Measurements from ENCODE around the gene IL16. TPM values are rescaled to one million over a fixed set of nuclear protein-coding genes. Genes with fewer than 3 reads are reported as not detected.

Gene IL16
- total and polyA plus RNA-seq, 2 donors (not counting 1 experiment from before 2014, with no cell fraction given) = 181 to 287 TPM

- H3K4me2 ChIP-seq (replicated peaks; ENCODE audit: low read depth, low read length, poor library complexity, severe bottlenecking) = no peak overlapping the region
- H3K79me2 ChIP-seq (ENCODE audit: control insufficient read depth, insufficient read depth, low read length) = peaks cover 21% of the 10 kb centered on the region
- TF ChIP-seq EZH2 (IDR thresholded peaks at IDR 0.05; ENCODE audit: borderline replicate concordance, insufficient read depth, low read depth, low read length, poor library complexity, severe bottlenecking) = no peak
- TF ChIP-seq CTCF (IDR thresholded peaks at IDR 0.05) = no peak
- H3K27me3 Mint-ChIP-seq = no peaks in the 10 kb centered on the region
- H3K4me3 ChIP-seq (ENCODE audit: control extremely low read depth in 1 of 5, extremely low read depth in 1 of 5, insufficient read depth in 1 of 5, low read depth in 2 of 5, low read length in 4 of 5) = no peak overlapping the region
- no peak overlapping the region for H2AFZ ChIP-seq (ENCODE audit: insufficient read depth, low read depth, low read length, poor library complexity, severe bottlenecking)
- no peaks in the 10 kb centered on the region for H3K27me3 ChIP-seq (replicated peaks in 1 of 4; ENCODE audit: control extremely low read depth in 1 of 4, control insufficient read depth in 3 of 4, insufficient read depth in 4 of 4, low read length in 3 of 4)
- no peak for ATAC-seq (ENCODE audit: low read depth)
- peaks cover 12 to 13% of the 10 kb centered on the region in 2 donors for H3K4me1 ChIP-seq (ENCODE audit: control insufficient read depth in 2 of 2, insufficient read depth in 2 of 2, low read length in 2 of 2)
- peak overlapping the region; percentile 6 to 10 for H3K27ac ChIP-seq (ENCODE audit: low read length in 2 of 2)
- no peaks in the 10 kb centered on the region for H3K36me3 ChIP-seq (replicated peaks in 1 of 2; ENCODE audit: control extremely low read depth in 1 of 2, control insufficient read depth in 1 of 2, extremely low read depth in 1 of 2, insufficient read depth in 2 of 2, low read length in 1 of 2)
- peaks cover 5% of the 10 kb centered on the region for H3K9me3 Mint-ChIP-seq (ENCODE audit: insufficient read depth)
- H3K9ac ChIP-seq (ENCODE audit: low read length) = no peak overlapping the region
- peaks cover 0 to 15% (median 5%) of the 10 kb centered on the region in 3 donors for H3K9me3 ChIP-seq (ENCODE audit: control extremely low read depth in 1 of 3, control insufficient read depth in 2 of 3, insufficient read depth in 1 of 3, low read length in 2 of 3)
- CTCF ChIA-PET = interaction anchor here (0.6 to 7.7 kb wide), 30 partner anchors 8 to 864 kb away, joined by 3 to 306 read pairs (median 6); partner anchors contain the start of genes STARD5 and TMC3
- POLR2A ChIA-PET = interaction anchor here (0.7 to 2.2 kb wide), 7 partner anchors 16 to 254 kb away, joined by 3 to 14 read pairs (median 4); no protein-coding TSS in a partner anchor
- no peaks in the 10 kb centered on the region for H4K20me1 ChIP-seq (ENCODE audit: control insufficient read depth, insufficient read depth, low read length, poor library complexity, severe bottlenecking)
- peak; percentile 6 for DNase-seq
- no CpG with 5 or more reads among the region's 3 CpGs for WGBS (ENCODE audit: insufficient coverage)
- H3K27ac Mint-ChIP-seq = no peak overlapping the region
- no peak overlapping the region for H3K4me3 Mint-ChIP-seq
- intact Hi-C loops (cut with micrococcal nuclease) = loop anchor here (1.0 kb wide), 3 partner anchors 17 to 60 kb away; partner anchors contain the start of gene STARD5
- H3K4me1 Mint-ChIP-seq = peaks cover 20% of the 10 kb centered on the region
Observed at GRCh38 chr15:81275711-81276392, 79.2 kb downstream of the IL16 start.

GRCh38 chr15:81276967-81277366, 80.3 kb downstream of the IL16 start:
- no peak for TF ChIP-seq CTCF (IDR thresholded peaks at IDR 0.05)
- no peak for TF ChIP-seq EZH2 (IDR thresholded peaks at IDR 0.05; ENCODE audit: borderline replicate concordance, insufficient read depth, low read depth, low read length, poor library complexity, severe bottlenecking)
- Histone ChIP-seq H3K9me3 (ENCODE audit: control extremely low read depth in 1 of 3, control insufficient read depth in 2 of 3, insufficient read depth in 1 of 3, low read length in 2 of 3) (peaks cover 0 to 15% (median 5%) of the 10 kb centered on the region in 3 donors), H3K4me2 (replicated peaks; ENCODE audit: low read depth, low read length, poor library complexity, severe bottlenecking) (no peak overlapping the region), H3K4me1 (ENCODE audit: control insufficient read depth in 2 of 2, insufficient read depth in 2 of 2, low read length in 2 of 2) (peaks cover 12 to 13% of the 10 kb centered on the region in 2 donors), H2AFZ (ENCODE audit: insufficient read depth, low read depth, low read length, poor library complexity, severe bottlenecking) (no peak overlapping the region), H3K9ac (ENCODE audit: low read length) (no peak overlapping the region), H3K79me2 (ENCODE audit: control insufficient read depth, insufficient read depth, low read length) (peaks cover 21% of the 10 kb centered on the region), H4K20me1 (ENCODE audit: control insufficient read depth, insufficient read depth, low read length, poor library complexity, severe bottlenecking) (no peaks in the 10 kb centered on the region), H3K27me3 (replicated peaks in 1 of 4; ENCODE audit: control extremely low read depth in 1 of 4, control insufficient read depth in 3 of 4, insufficient read depth in 4 of 4, low read length in 3 of 4) (no peaks in the 10 kb centered on the region), H3K36me3 (replicated peaks in 1 of 2; ENCODE audit: control extremely low read depth in 1 of 2, control insufficient read depth in 1 of 2, extremely low read depth in 1 of 2, insufficient read depth in 2 of 2, low read length in 1 of 2) (no peaks in the 10 kb centered on the region), H3K27ac (ENCODE audit: low read length in 2 of 2) (no peak overlapping the region), H3K4me3 (ENCODE audit: control extremely low read depth in 1 of 5, extremely low read depth in 1 of 5, insufficient read depth in 1 of 5, low read depth in 2 of 5, low read length in 4 of 5) (no peak overlapping the region)
- ATAC-seq (ENCODE audit: low read depth) = no peak
- POLR2A ChIA-PET = interaction anchor here (0.9 kb wide), 1 partner anchor 22 kb away, joined by 5 read pairs; no protein-coding TSS in a partner anchor
- H3K4me3 Mint-ChIP-seq = no peak overlapping the region
- no peak overlapping the region for H3K27ac Mint-ChIP-seq
- H3K27me3 Mint-ChIP-seq = no peaks in the 10 kb centered on the region
- no CpG with 5 or more reads among the region's 2 CpGs for WGBS (ENCODE audit: insufficient coverage)
- peaks cover 20% of the 10 kb centered on the region for H3K4me1 Mint-ChIP-seq
- intact Hi-C loops (cut with micrococcal nuclease) = no loop called here
- DNase-seq = no peak
- H3K9me3 Mint-ChIP-seq (ENCODE audit: insufficient read depth) = peaks cover 5% of the 10 kb centered on the region
- CTCF ChIA-PET = interaction anchor here (0.7 to 8.3 kb wide), 5 partner anchors 11 to 366 kb away, joined by 3 to 306 read pairs (median 58); partner anchors contain the start of gene STARD5
